GM21515 (cell line): ENCODE results near the gene TXNDC11.
"Not testable (repeated sequence)": the region's sequence is repeated elsewhere in the genome, so short reads cannot be mapped to it uniquely, and the experiment has no call there.

ENCODE experiments used
- ATAC-seq: cut with Tn5 transposase; IDR thresholded peaks from one replicate; pipeline ENCODE4 v1.9.1; 2021; ENCODE audit not compliant: unreplicated experiment

TXNDC11 gene, protein sequence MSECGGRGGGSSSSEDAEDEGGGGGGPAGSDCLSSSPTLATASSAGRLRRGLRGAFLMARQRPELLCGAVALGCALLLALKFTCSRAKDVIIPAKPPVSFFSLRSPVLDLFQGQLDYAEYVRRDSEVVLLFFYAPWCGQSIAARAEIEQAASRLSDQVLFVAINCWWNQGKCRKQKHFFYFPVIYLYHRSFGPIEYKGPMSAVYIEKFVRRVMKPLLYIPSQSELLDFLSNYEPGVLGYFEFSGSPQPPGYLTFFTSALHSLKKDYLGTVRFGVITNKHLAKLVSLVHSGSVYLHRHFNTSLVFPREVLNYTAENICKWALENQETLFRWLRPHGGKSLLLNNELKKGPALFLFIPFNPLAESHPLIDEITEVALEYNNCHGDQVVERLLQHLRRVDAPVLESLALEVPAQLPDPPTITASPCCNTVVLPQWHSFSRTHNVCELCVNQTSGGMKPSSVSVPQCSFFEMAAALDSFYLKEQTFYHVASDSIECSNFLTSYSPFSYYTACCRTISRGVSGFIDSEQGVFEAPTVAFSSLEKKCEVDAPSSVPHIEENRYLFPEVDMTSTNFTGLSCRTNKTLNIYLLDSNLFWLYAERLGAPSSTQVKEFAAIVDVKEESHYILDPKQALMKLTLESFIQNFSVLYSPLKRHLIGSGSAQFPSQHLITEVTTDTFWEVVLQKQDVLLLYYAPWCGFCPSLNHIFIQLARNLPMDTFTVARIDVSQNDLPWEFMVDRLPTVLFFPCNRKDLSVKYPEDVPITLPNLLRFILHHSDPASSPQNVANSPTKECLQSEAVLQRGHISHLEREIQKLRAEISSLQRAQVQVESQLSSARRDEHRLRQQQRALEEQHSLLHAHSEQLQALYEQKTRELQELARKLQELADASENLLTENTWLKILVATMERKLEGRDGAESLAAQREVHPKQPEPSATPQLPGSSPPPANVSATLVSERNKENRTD

DNA sequence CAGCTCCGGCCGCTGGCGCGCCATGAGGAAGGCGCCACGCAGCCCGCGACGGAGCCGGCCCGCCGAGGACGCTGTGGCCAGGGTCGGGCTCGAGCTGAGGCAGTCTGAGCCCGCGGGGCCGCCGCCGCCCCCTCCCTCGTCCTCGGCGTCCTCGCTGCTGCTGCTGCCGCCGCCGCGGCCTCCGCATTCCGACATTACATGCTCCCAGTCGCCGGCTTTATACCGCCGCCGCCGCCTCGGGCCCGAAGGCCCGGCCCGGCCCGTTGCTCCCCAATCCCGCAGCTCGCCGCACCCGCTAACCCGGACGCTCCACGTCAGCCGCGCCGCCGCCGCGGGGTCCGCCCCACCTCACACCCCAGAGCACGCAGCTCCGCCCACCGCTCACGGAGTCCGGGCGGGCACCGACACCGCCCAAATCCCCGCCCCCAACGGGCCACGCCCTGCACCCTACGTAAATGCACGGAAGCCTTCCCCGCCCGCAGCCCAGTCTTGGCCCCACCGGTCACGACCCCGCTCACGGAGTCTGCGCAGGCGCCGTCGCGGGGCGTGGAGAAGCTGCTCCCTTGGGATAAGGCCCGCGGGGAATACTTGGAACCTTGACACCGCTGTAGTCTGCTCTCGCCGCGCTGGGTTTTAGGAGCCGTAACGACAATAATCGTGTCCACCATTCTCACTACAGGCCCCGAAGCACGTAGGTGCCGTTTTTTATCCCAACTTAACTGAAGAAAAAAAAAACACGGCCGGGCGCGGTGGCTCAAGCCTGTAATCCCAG lies at the start of gene TXNDC11:
Gene TXNDC11 (minus strand): TSS at position 322 of the 772 bp plus-strand sequence. CDS start 127 bp downstream, at position 195.
- peak; percentile 86 for ATAC-seq

DNA sequence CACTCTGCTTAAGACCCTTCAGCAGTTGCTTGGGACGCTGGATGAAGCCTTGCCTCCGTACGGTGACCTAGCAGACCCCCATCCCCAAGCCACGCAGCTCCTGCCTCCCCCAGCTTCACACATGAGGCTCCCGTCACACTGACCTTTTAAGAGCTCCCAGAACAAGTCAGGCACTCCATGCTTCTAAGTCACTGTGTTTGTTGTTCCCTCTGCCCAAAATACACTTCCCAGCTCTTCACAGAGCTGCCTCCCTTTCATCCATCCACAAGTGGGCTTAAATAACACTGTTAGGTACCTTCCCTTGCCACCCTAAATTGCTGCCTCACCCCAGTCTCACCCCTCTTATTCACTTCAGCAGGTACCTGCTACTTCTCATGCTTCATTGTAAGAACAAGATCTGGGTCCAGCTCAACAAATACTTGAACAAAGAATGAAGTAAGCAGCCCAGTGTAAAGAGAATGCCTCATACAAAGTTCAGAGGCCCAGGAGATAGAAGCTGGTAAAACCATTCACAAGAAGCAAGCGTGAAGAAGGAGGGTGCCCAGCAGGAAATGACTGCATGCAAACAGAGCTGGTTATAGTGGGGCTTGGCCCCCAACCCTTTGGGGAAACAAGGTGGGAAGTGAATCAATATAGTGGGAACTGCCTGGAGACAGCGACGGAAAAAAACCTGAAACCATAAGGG lies 48.6 kb upstream of the TXNDC11 start:
- no peak for ATAC-seq

DNA sequence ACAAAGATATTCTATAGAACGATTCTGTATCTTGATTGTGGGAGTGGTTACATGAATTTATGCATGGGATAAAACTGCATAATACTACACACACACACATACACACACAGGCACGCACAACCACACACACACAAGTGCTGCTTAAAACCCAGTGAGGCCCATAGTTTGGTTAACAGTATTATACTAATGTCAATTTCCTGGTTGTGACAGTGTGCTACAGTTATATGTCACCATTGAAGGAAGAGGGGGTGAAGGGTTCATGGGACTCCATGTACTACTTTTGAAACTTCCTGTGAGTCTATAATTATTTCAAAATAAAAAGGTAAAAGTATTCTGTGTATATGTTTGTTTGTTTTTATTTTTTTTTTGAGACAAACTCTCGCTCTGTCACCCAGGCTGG lies 46.3 kb upstream of the TXNDC11 start:
- ATAC-seq, result no peak

DNA sequence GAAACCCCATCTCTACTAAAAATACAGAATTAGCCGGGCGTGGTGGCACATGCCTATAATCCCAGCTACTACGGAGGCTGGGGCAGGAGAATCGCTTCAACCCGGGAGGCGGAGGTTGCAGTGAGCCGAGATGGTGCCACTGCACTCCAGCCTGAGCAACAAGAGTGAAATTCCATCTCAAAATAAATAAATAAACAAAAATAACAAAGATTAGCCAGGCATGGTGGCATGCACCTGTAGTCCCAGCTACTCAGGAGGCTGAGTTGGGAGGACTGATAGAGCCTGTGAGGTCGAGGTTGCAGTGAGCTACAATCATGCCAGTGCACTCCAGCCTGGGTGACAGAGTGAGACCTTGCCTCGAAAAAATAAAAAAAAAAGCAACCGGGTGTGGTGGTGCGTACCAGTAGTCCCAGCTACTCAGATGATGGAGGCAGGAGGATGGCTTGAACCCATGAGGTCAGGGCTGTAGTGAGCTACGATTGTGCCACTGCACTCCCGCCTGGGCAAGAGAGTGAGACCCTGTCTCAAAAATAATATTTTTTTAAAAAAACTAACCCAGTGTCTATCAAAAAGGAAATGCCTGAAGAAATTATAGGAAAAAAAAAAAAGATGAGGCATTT lies 42.4 kb upstream of the TXNDC11 start:
- not testable (repeated sequence) for ATAC-seq

DNA sequence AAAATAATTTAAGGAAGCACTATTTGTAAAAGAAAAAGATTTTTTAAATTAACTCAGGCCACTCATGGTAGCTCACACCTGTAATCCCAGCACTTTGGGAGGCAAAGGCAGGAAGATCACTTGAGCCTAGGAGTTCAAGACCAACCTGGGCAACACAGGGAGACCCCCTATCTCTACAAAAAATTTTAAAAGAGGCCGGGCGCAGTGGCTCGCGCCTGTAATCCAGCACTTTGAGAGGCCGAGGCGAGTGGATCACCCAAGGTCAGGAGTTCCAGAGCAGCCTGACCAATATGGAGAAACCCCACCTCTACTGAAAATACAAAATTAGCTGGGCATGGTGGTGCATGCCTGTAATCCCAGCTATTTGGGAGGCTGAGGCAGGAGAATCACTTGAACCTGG lies 41.7 kb upstream of the TXNDC11 start:
- ATAC-seq, result not testable (repeated sequence)

DNA sequence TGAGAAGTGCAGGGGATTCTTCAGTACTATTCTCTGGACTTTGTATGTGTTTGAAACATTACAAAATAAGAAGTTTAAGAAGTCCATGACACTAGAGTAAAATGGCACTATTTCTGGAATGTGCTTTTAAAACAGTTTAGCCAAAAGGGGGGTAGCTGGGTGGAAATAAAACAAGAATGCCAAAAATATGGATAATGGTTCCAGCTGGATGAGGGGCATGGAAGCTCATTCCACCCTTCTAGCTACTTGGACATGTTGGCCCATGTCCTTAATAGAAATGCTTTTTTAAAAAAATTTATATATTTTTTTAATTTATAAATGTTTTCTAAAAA lies 41.3 kb upstream of the TXNDC11 start:
- no peak for ATAC-seq

DNA sequence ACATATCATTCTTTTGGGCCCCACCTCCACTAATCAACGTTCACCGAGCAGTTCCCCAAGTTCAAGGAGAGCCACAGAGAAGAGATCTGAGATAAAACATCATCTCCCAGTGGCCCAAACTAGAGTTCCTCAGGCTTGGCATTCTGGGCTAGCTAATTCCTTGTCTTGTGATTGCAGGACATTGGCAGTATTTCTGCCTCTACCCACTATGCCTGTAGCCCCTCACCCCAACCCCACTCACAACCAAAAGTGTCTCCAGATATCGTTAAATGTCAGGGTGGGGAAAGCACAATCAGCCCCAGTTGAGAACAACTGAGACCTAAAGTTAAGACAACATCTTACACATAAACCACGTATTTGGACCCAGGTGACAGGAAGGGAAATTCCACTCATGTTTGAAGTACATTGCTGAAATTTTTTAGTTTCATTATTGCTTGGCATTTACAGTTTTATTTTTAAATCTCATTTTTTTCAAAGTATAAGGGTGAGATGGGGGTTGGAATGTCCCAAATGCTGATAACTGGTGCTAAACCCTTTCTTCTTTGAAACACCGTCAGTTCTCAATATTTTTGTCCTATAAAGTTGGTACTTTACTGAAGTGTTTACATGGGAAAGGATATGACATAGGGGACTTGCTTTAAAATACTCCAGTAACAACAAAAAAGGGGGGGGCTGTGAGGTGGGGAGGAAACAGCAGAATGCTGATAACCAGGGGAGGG lies 40.8 kb upstream of the TXNDC11 start:
- peak; percentile 43 for ATAC-seq

DNA sequence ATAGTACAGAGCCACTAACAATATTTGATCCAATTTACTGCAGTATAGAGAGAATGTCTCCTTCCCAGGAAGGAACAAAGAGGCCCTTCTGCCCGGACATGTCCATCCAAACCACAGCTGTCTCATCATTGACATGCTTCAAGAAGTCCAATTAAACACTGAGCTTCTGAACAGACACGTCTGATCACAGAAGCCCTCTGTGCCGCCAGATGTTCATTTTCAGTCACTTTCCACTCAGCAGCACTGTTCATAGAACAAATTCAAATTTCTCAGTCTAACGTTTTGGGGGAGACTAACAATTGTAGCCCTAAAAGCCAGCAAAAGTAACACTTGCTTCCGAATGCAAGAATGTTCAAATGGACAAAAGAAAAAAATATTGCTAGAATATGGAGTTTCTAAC lies 39.1 kb upstream of the TXNDC11 start:
- ATAC-seq, result no peak

DNA sequence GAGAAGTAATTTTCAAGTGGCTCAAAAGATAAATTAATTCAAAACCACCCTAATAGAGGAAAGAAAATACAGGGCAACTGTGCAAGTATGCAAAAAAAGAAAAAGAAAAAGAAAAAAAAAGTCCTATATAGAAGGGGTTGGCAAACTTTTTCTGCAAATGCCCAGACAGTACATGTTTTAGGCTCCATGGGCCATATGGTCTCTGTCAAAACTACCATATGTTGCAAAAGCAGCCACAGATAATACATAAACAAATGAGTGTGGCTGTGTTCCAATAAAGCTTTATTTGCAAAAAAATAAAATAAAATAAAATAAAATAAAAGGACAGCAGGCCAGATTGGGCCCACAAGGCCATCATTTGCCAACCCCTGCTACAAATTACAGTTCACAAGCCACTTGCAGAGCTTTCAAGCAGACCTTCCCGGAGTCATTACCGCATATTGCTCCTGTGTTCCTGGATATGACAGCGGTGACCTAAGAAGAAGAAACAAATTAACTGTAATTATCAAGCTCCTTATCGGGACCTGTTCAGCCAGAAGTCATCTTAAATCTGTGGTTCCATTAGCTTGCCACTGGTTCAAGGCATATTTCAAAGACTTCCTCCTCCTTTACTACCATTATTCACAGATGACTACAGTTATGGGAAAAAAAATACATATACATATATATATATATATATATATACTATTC lies 38.5 kb upstream of the TXNDC11 start:
- ATAC-seq, result no peak

DNA sequence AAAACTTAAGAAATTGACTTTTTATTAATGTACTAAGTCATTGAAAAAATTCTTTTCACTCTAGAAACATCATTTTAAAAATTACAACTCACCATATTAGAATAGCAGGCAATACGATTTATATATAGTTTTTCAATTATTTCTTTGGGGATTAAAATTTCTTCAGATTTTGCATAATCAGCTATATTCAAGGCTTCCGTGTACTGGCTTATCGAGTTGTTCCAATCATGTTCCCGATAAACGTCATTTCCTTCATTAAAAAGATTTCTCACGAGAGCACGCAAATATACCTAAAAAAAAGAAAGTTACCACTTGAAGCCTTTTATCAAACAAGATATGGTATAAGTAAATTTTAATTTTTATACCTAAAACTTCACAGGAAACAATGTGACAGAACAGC lies 36.4 kb upstream of the TXNDC11 start:
- ATAC-seq, result no peak

DNA sequence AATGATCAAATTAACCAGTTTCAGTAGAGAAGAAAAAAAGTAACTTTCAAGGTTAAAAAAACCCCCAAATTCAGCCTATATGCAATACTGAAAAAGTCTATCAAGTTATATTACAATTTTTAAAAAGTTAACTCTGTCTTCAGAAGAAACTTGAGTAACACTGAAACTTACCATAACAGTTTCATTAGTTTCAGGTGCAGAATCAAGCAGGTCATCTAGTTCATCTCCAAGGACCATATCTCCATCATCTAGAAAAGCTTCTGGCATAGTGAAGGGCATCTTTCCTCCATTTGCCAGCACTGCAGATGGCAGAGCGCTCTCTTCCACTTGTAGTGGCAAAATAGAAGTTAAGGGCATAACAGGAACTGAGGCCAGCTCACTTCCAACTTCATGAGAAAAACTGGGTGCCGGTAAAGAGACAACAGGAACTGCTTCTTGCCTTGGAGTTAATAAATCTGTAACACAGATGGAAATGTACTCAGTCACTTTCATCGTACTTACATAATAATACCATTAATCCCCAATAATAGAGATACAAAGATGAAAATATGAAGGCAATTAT lies 31.5 kb upstream of the TXNDC11 start:
- no peak for ATAC-seq

DNA sequence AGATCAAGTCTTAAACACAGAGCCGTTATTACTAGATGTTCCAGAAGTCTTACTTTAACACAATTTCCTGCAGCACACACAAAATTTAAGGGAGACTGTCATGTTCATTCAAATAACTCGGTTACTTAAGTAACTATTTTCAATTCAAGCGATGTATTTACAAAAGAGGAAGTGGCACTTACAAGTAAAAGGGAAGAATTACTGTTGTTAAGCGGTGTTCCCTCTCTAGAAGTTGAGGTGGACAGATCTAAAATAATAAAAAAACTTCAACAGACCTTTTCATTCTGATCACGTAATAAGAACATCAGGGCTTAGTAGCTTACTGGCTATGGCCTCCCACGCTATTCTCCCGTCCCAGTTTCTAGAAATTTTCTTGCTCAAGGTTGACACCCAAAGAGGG lies 26.2 kb upstream of the TXNDC11 start:
- ATAC-seq, result no peak

DNA sequence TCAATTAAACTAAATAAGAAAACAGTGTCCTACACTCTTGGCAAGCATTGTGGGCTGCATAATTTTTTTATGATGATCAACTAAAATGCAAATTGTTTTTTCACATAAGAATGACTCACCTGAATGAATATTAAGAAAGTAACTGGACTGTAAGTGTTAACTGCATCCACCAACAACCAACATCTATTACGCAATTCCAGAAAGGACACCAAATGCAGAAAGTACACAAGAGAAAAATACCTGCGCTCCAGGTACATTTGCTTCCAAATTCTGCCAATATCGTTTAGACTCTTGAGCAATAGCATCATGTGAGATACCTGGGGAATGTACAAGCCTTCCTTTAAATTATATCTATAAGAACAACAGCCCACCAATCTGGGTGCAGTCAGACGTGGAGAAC lies 19.8 kb upstream of the TXNDC11 start:
- no peak for ATAC-seq

DNA sequence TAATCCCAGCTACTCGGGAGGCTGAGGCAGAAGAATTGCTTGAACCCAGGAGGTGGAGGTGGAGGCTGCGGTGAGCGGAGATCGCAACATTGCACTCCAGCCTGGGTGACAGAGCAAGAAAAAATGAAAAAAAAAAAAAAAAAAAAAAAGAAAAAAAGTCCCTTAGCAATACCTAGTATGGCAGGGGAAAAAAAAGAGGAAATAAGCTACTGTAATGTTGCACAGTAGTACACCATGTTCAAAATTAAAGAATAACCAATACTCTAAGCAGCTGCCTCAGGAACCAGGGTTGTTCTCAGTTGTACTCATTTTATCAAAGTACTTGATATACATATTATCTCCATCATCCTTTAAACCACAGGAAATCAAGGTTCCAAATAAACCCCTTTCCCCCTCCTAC lies 17.3 kb upstream of the TXNDC11 start:
- ATAC-seq, result no peak

DNA sequence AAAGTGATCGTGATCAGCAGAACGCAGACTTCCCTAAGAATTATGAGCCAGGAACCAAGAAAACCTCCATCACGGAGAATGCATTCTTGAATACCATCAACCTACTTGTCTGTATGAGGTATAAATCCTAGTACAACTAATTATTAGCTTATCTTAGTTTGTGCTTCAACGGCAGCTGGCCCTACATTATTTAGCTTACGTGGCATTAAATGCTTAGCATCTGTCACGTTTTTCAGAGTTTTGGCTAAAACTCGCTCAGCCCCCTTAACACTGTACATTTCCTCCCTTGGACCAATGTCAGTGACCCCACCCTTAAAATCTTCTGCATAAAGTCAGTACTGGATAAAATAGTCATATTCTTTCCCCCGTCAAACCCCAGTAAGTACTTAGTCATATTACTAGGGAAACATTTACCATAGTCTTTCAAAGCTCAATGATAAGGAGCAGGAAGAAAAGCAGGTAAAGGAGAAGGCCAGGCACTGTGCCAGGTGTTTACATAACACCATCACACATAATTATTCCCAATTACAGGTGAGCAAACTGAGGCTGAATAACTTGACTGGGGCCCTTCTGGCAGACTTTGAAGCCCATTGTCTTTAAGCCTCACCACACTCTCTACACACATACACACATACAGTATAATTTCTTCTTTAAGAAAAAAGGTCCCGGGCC lies 16.6 kb upstream of the TXNDC11 start:
- ATAC-seq, result no peak

DNA sequence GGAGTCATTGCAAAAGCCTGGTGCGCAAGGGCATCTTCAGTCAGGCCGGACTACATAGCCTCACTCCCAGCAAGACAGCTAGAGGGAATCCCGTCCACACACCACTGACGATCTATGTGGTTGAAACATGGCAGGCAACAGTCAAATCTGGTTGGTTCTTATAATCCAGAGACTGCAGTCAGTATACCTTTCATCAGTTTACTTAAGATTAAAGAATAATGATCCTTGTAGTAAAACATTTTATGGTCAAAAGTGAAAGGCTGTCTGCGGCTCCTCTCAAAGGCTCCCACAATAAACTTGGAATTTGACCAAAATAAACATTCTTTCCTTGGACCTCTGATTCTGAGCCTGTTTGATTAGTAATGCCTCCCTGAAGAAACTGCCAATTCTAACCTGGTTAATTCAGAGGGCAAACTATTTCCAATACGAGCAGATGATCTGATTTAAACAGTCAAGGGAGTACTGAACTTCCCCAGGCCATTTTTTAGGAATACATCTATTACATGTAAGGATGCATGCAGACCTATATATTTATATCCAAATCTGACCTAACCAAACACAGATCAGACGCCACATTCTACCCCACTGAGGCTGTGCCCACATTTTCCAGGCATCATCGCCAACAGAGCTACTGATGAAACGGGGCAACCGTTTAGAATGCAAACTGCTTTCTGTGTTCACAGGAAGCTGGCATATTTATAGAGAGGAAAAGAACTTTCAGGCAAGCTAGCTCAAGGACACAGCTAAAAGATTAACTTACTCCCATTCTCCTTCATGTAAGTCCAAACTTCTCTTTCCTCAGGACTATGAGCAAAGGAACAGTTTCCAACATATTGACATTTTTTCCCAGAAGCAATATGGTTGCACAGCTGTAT lies 15.3 kb upstream of the TXNDC11 start:
- ATAC-seq, result no peak

DNA sequence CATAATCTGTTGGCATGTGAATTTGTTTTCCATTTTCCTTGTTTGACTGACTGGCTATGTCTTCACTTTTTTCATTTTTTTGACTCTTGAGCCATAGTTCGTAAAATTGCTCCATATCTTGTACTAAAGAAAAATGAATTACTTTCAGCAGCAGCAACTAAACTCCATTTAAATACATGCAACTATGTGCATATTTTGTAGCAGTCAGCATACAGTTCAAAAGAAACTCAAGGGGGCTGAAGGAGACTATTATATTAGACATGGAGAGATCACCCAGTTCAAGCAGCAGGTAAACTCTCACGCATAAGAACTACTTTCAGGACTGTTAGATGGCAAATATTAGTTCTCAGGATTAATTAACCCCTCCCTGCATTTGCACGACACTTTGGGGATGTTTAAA lies 13.6 kb upstream of the TXNDC11 start:
- ATAC-seq, result no peak
